GM23338 (cell line): ENCODE results near the gene SLC24A4.

Experiments
- CREB1 ChIP-seq: fragments of 250-450 bp; sonication (Bioruptor Pico); IDR thresholded peaks from 2 replicates; pipeline ENCODE4 v1.5.0; 2020; ENCODE audit warnings: low read depth, mild to moderate bottlenecking, moderate library complexity
- CTCF ChIP-seq, 2 experiments: fragments of 200-600 bp in 1 of 2; sonication (generic) in 1 of 2; conservative IDR thresholded peaks; 2 replicates each; pipeline versions ENCODE4 v1.5.1 to v1.6.1; 2016 to 2017; ENCODE audit warnings: antibody characterized with exemption in 2 of 2, low read depth in 2 of 2, mild to moderate bottlenecking in 2 of 2, moderate library complexity in 1 of 2
- ETS1 ChIP-seq: IDR thresholded peaks from 2 replicates; pipeline ENCODE4 v1.6.1; 2016; ENCODE audit warnings: antibody characterized with exemption
- EZH2 ChIP-seq: fragments of 200-600 bp; sonication (generic); IDR thresholded peaks from one replicate; pipeline ENCODE4 v1.8.0; 2017; ENCODE audit warnings: antibody characterized with exemption, mild to moderate bottlenecking, low read depth; ENCODE audit not compliant: unreplicated experiment
- EZH2phosphoT487 ChIP-seq: fragments of 200-600 bp; sonication (generic); IDR thresholded peaks from one replicate; pipeline ENCODE4 v1.8.1; 2018; ENCODE audit warnings: antibody characterized with exemption; ENCODE audit not compliant: unreplicated experiment
- JUNB ChIP-seq: IDR thresholded peaks from one replicate; pipeline ENCODE4 v1.6.1; 2016; ENCODE audit warnings: antibody characterized with exemption; ENCODE audit not compliant: unreplicated experiment
- NANOG ChIP-seq: IDR thresholded peaks from 2 replicates; pipeline ENCODE4 v1.6.1; 2016; ENCODE audit warnings: antibody characterized with exemption, borderline replicate concordance
- POLR2AphosphoS5 ChIP-seq: IDR thresholded peaks from 2 replicates; pipeline ENCODE4 v1.6.1; 2016; ENCODE audit warnings: antibody characterized with exemption, low read depth
- REST ChIP-seq: IDR thresholded peaks from one replicate; pipeline ENCODE4 v1.6.1; 2018; ENCODE audit warnings: antibody characterized with exemption; ENCODE audit not compliant: unreplicated experiment
- STAT1 ChIP-seq: IDR thresholded peaks from one replicate; pipeline ENCODE4 v1.6.1; 2016; ENCODE audit warnings: antibody characterized with exemption; ENCODE audit not compliant: unreplicated experiment
- ZNF114 ChIP-seq: fragments of 250-450 bp; sonication (Bioruptor Pico); IDR thresholded peaks from 2 replicates; pipeline ENCODE4 v1.5.0; 2020; ENCODE audit warnings: mild to moderate bottlenecking, moderate library complexity
- ZNF331 ChIP-seq: fragments of 250-450 bp; sonication (Bioruptor Pico); IDR thresholded peaks from 2 replicates; pipeline ENCODE4 v1.5.0; 2020; ENCODE audit warnings: low read depth, mild to moderate bottlenecking, moderate library complexity
- ZNF462 ChIP-seq: fragments of 250-450 bp; sonication (Bioruptor Pico); IDR thresholded peaks from 2 replicates; pipeline ENCODE4 v1.5.0; 2020; ENCODE audit warnings: mild to moderate bottlenecking, moderate library complexity

GRCh38 chr14:92427096-92427495, 104.1 kb downstream of the SLC24A4 start:
- TF ChIP-seq CTCF (conservative IDR thresholded peaks at IDR 0.05; ENCODE audit: low read depth in 2 of 2) (no peak), POLR2AphosphoS5 (no peak), EZH2 (no peak), CREB1 (CRISPR knock-in tag) (no peak), ETS1 (no peak), EZH2phosphoT487 (no peak), STAT1 (no peak), NANOG (no peak), REST (no peak), ZNF331 (no peak), ZNF114 (CRISPR knock-in tag) (no peak), JUNB (no peak), ZNF462 (no peak)
